Measurements from ENCODE around the gene FBXO5.

Gene FBXO5

GRCh38 chr6:152950240-152950639 lies 32.6 kb downstream of the FBXO5 start:
- no peak for DNase-seq (ENCODE audit: low spot score in 2 of 2)
- Mint-ChIP-seq H3K27ac (no peak overlapping the region), H3K9me3 (no peaks in the 10 kb centered on the region), H3K4me3 (no peak overlapping the region), H3K36me3 (no peaks in the 10 kb centered on the region), H3K27me3 (peaks cover 3% of the 10 kb centered on the region), H3K4me1 (peaks cover 6% of the 10 kb centered on the region)
- ATAC-seq (ENCODE audit: low read depth) = no peak

DNA sequence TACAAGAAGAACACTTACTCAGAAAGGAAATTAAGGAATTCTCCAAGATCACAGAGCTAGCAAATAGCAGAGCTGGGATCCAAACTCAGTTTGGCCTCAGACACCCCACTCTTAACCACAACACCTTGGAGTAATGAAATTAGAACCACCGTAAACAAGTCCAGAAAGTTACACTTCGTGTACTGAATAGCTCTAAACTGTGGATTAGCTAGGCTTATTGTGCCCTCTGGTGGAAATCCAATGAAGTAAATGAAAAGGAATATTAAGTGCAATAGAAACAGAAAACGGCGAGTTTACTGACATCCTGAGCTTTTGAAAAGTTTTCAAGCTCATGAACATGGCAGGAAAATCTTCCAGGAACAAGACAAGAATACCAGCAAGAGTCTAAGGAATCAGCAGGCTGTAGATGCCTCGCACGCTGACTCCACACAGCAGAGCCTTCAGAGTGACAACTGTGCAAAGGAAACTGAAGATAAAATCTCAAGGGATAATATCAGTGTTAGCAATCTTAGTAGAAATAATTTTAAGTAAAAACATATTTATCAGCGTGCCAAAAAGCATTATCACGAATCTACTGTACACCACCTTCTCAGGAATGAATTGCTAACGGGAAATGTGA lies 34.6 kb downstream of the FBXO5 start:
- DNase-seq (ENCODE audit: low spot score in 2 of 2) = no peak
- no peak overlapping the region for H3K27ac Mint-ChIP-seq
- no peaks in the 10 kb centered on the region for H3K9me3 Mint-ChIP-seq
- H3K36me3 Mint-ChIP-seq = no peaks in the 10 kb centered on the region
- peak overlapping the region; percentile 9 for H3K4me3 Mint-ChIP-seq
- ATAC-seq (ENCODE audit: low read depth) = peak; percentile 68
- peaks cover 6% of the 10 kb centered on the region for H3K4me1 Mint-ChIP-seq
- H3K27me3 Mint-ChIP-seq = peaks cover 4% of the 10 kb centered on the region

DNA sequence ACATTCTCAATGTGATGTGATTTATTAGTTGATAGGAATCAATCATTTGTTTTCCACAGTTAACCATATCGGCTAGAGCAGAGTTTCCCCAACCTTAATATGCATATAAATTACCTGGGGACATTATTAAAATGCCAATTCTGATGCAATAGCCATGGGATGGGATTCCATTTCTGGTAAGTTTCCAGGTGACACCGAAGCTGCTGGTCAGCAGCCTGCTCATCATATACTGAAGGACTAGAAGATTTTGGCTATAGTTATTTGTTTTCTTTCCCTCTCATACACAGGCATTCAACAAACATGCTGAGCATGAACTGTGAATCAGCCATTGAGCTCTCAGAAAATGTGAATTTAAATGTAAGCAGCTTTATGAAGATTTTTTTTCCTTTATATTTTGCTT lies 35.8 kb downstream of the FBXO5 start:
- ATAC-seq (ENCODE audit: low read depth) (no peak), DNase-seq (ENCODE audit: low spot score in 2 of 2) (no peak)
- Mint-ChIP-seq H3K9me3 (no peaks in the 10 kb centered on the region), H3K4me3 (no peak overlapping the region), H3K27ac (no peak overlapping the region), H3K4me1 (peaks cover 6% of the 10 kb centered on the region), H3K36me3 (no peaks in the 10 kb centered on the region), H3K27me3 (peaks cover 4% of the 10 kb centered on the region)

DNA sequence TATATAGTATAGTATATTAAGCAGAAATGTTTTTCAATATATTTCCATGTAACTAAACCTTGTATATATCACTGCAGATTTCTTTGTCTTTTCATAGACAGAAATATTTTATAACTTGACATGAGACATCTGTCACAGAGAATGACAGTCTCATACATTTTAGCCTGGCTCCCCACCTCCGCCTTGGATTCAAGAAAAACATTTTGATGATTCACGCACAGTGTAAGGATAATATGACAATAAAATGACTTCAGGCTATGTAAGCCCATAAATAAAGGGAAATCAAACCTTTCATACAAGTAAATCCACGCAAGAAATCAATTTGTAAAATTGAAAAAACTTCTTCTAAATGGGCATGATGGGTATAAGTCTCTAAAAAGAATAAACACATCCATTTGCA lies 36.4 kb downstream of the FBXO5 start:
- H3K4me1 Mint-ChIP-seq = peaks cover 6% of the 10 kb centered on the region
- no peaks in the 10 kb centered on the region for H3K9me3 Mint-ChIP-seq
- peaks cover 4% of the 10 kb centered on the region for H3K27me3 Mint-ChIP-seq
- ATAC-seq (ENCODE audit: low read depth) (no peak), DNase-seq (ENCODE audit: low spot score in 2 of 2) (no peak)
- H3K4me3 Mint-ChIP-seq = no peak overlapping the region
- no peak overlapping the region for H3K27ac Mint-ChIP-seq
- H3K36me3 Mint-ChIP-seq = no peaks in the 10 kb centered on the region

DNA sequence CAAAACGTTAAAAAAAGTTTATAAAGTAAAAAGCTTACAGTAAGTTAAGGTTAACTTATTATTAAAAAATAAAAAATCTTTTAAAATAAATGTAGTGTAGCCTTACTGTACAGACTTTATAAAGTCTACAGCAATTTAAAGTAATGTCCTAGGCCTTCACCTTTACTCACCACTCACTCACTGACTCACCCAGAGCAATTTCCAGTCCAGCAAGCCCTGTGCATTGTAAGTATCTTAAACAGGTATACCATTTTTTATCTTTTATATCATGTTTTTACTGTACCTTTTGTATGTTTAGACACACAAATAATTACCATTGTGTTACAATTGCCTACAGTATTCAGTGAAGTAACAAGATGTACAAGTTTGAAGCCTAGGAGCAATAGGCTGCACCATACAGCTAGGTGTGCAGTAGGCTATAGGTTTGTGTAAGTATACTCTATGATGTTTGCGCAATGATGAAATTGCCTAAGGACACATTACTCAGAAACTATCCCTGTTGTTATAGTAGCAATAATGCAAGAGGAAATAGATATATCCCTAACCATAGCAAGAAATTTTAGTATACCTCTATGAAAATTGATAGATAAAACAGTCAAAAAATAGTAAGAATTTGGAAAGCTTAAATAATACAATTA lies 39.5 kb downstream of the FBXO5 start:
- peaks cover 11% of the 10 kb centered on the region for H3K27me3 Mint-ChIP-seq
- no peaks in the 10 kb centered on the region for H3K9me3 Mint-ChIP-seq
- no peak for ATAC-seq (ENCODE audit: low read depth)

GRCh38 chr6:152942319-152942869 lies 40.4 kb downstream of the FBXO5 start:
- ATAC-seq (ENCODE audit: low read depth) (no peak), DNase-seq (ENCODE audit: low spot score in 2 of 2) (no peak)
- Mint-ChIP-seq H3K27me3 (peaks cover 15% of the 10 kb centered on the region), H3K9me3 (no peaks in the 10 kb centered on the region), H3K27ac (no peak overlapping the region), H3K36me3 (no peaks in the 10 kb centered on the region), H3K4me3 (no peak overlapping the region), H3K4me1 (no peaks in the 10 kb centered on the region)

More for the DNA sequence above, 39.5 kb downstream of the FBXO5 start:
- DNase-seq (ENCODE audit: low spot score in 2 of 2) = no peak
- no peak overlapping the region for H3K27ac Mint-ChIP-seq
- H3K4me3 Mint-ChIP-seq = no peak overlapping the region
- H3K36me3 Mint-ChIP-seq = no peaks in the 10 kb centered on the region
- peaks cover 6% of the 10 kb centered on the region for H3K4me1 Mint-ChIP-seq

DNA sequence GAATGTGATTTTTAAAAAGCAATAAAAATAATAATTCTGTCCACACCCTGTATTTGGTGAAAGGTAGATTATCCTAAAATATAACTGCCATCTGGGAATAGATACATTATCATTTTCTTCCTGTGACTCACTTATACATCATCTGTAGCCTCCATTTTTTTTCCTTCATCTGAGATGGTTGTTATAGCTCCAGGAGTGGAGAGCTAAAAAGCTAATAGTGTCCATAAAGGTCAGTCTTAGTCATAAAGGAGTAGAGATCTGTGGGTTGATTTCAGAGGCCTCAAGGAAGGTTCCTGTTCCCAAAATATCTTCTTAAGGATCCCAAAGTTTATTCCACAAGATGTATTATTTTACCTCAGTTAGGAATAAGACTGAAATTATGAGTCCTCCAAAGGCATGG lies 41.1 kb downstream of the FBXO5 start:
- Mint-ChIP-seq H3K9me3 (no peaks in the 10 kb centered on the region), H3K27ac (no peak overlapping the region), H3K27me3 (peaks cover 17% of the 10 kb centered on the region), H3K36me3 (no peaks in the 10 kb centered on the region), H3K4me3 (no peak overlapping the region), H3K4me1 (no peaks in the 10 kb centered on the region)
- DNase-seq (ENCODE audit: low spot score in 2 of 2) (no peak), ATAC-seq (ENCODE audit: low read depth) (no peak)

GRCh38 chr6:152932865-152933264 lies 50.0 kb downstream of the FBXO5 start:
- ATAC-seq (ENCODE audit: low read depth) (no peak), DNase-seq (ENCODE audit: low spot score in 2 of 2) (no peak)
- Mint-ChIP-seq H3K36me3 (no peaks in the 10 kb centered on the region), H3K27me3 (peaks cover 9% of the 10 kb centered on the region), H3K4me1 (no peaks in the 10 kb centered on the region), H3K27ac (no peak overlapping the region), H3K4me3 (no peak overlapping the region), H3K9me3 (no peaks in the 10 kb centered on the region)

GRCh38 chr6:152922706-152923105 lies 60.1 kb downstream of the FBXO5 start:
- ATAC-seq (ENCODE audit: low read depth) (no peak), DNase-seq (ENCODE audit: low spot score in 2 of 2) (no peak)
- Mint-ChIP-seq H3K27ac (no peak overlapping the region), H3K4me3 (no peak overlapping the region), H3K27me3 (peaks cover 7% of the 10 kb centered on the region), H3K9me3 (peaks cover 3% of the 10 kb centered on the region), H3K4me1 (no peaks in the 10 kb centered on the region), H3K36me3 (no peaks in the 10 kb centered on the region)
